CD8-positive, alpha-beta memory T cell (primary cell): ENCODE results near the gene MECR. TPM values are rescaled to one million over a fixed set of nuclear protein-coding genes. Genes with fewer than 3 reads are reported as not detected.
A peak's percentile ranks its signal among the peaks of the same experiment; 100 is the strongest.
"Not testable (repeated sequence)": the region's sequence is repeated elsewhere in the genome, so short reads cannot be mapped to it uniquely, and the experiment has no call there.

Experiments
- CTCF ChIA-PET: fragments of 350-600 bp; sonication (Branson Sonifier 250); formaldehyde crosslinking; loops from one replicate; lab custom pipeline; 2021; ENCODE audit warnings: antibody characterized with exemption; lab: Charles Lee
- POLR2A ChIA-PET: fragments of 350-600 bp; sonication (Branson Sonifier 250); formaldehyde crosslinking; loops from one replicate; lab custom pipeline; 2021; ENCODE audit warnings: antibody characterized with exemption; lab: Charles Lee
- DNase-seq, 5 donors: peaks; one replicate each; pipeline versions ENCODE4 v3.0.0 to v3.0.0-alpha.2; 2020 to 2022; ENCODE audit warnings: mixed read lengths in 1 of 5
- H3K27ac ChIP-seq: one replicate; pipeline ENCODE4 v1.7.0; 2013; ENCODE audit warnings: low read depth, mild to moderate bottlenecking, low read length, moderate library complexity
- H3K27me3 ChIP-seq: 2 replicates; pipeline ENCODE4 v1.7.0; 2013; ENCODE audit warnings: low read length, mild to moderate bottlenecking; ENCODE audit not compliant: insufficient read depth, poor library complexity, severe bottlenecking
- H3K36me3 ChIP-seq: 2 replicates; pipeline ENCODE4 v1.7.0; 2013; ENCODE audit warnings: mild to moderate bottlenecking, low read length, moderate library complexity; ENCODE audit not compliant: insufficient read depth
- H3K4me1 ChIP-seq: 2 replicates; pipeline ENCODE4 v1.7.0; 2013; ENCODE audit warnings: mild to moderate bottlenecking, low read length, moderate library complexity; ENCODE audit not compliant: insufficient read depth
- H3K4me3 ChIP-seq: 2 replicates; pipeline ENCODE4 v1.7.0; 2013; ENCODE audit warnings: mild to moderate bottlenecking, low read length
- H3K9me3 ChIP-seq: 2 replicates; pipeline ENCODE4 v1.7.0; 2013; ENCODE audit warnings: mild to moderate bottlenecking, low read length
- H3K27ac Mint-ChIP-seq, 8 donors: one replicate each; pipeline ENCODE4 v1.8.0; 2020 to 2021; ENCODE audit warnings: mixed read lengths in 8 of 8, mild to moderate bottlenecking in 6 of 8, inconsistent platforms in 3 of 8, moderate library complexity in 3 of 8
- H3K27me3 Mint-ChIP-seq, 2 donors: one replicate each; pipeline ENCODE4 v1.8.0; 2020 to 2021; ENCODE audit warnings: mixed read lengths in 2 of 2, mild to moderate bottlenecking in 1 of 2, moderate library complexity in 1 of 2
- H3K36me3 Mint-ChIP-seq, 3 donors: one replicate each; pipeline ENCODE4 v1.8.0; 2020 to 2021; ENCODE audit warnings: mixed read lengths in 3 of 3, inconsistent platforms in 1 of 3, mild to moderate bottlenecking in 1 of 3
- H3K4me1 Mint-ChIP-seq, 3 donors: one replicate each; pipeline ENCODE4 v1.8.0; 2020 to 2021; ENCODE audit warnings: mixed read lengths in 3 of 3, inconsistent platforms in 1 of 3, mild to moderate bottlenecking in 1 of 3
- H3K4me3 Mint-ChIP-seq, 7 donors: one replicate each; pipeline ENCODE4 v1.8.0; 2020 to 2021; ENCODE audit warnings: mixed read lengths in 7 of 7, mild to moderate bottlenecking in 6 of 7, moderate library complexity in 4 of 7, inconsistent platforms in 2 of 7
- H3K9me3 Mint-ChIP-seq, 5 donors: one replicate each; pipeline ENCODE4 v1.8.0; 2020 to 2022; ENCODE audit warnings: mixed read lengths in 5 of 5, mild to moderate bottlenecking in 3 of 5, moderate library complexity in 2 of 5, inconsistent platforms in 1 of 5
- polyA plus RNA-seq: library from polyadenylated mRNA; unstranded; fragments of 300-500 nt; fragmentation: Illumina TruSeq; gene quantifications from one replicate; pipeline ENCODE4 v1.2.3, GENCODE V29; 2021
- total RNA-seq, 2 experiments: library from RNA; stranded (reverse); gene quantifications; one replicate each; pipeline ENCODE4 v1.2.3, GENCODE V29; 2021

Gene MECR
- total and polyA plus RNA-seq, 3 experiments from 2014 or later, result 14.5 to 41.1 (median 33.8) TPM

DNA sequence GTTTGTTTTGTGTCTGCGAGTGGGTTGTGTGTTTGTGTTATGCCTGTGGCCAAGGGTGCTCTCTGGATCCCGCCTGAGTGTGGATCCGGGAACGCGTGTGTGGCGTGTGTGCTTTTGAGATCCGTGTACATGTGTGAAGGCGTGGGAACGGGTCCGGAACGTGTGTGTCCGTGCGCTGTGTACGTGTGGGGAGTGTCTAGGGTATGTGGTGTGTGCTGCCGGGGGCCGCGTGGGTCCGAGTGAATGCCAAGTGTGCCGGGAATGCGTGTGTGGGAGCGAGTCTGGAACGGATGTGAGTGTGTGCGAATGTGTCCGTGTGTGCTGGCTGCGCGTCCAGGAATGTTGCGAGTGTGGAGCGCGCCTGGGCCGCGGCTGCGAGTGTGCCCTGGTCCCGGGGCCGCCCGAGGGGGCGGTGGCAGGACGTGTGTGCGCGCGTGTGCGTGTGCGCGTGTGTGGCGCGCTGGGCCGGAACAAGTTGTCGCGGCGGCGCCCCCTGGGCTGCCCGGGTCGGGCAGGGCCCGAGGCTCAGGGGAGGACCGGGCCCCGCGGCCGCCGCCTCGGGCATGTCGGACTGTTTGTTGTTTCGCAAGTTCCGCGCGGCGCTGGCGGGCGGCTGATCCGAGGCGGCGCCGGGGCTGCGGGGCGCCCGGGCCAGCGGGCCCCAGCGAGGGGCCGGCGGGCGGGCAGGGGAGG lies 6.5 kb upstream of the MECR start:
- no peaks in the 10 kb centered on the region for H3K36me3 ChIP-seq
- ChIA-PET CTCF (interaction anchor here (1.1 kb wide), 1 partner anchor 1143 kb away, joined by 12 read pairs; no protein-coding TSS in a partner anchor), POLR2A (no interaction called here)
- Mint-ChIP-seq H3K36me3 (peaks cover 0 to 1% (median 0%) of the 10 kb centered on the region in 3 donors), H3K4me3 (peak overlapping the region; percentile 78 to 91 (median 82)), H3K27me3 (peaks cover 34 to 47% of the 10 kb centered on the region in 2 donors), H3K27ac (peak overlapping the region in 5 of 8 donors; percentile 24 to 67 (median 57)), H3K9me3 (peaks cover 0 to 2% (median 0%) of the 10 kb centered on the region in 5 donors), H3K4me1 (peaks cover 15 to 24% (median 22%) of the 10 kb centered on the region in 3 donors)
- H3K4me3 ChIP-seq, result peak overlapping the region; percentile 56
- no peak overlapping the region for H3K27ac ChIP-seq
- H3K9me3 ChIP-seq, result no peaks in the 10 kb centered on the region
- H3K27me3 ChIP-seq, result peaks cover 31% of the 10 kb centered on the region
- peaks cover 14% of the 10 kb centered on the region for H3K4me1 ChIP-seq
- peak in 2 of 5 donors; percentile 10 to 15 for DNase-seq

DNA sequence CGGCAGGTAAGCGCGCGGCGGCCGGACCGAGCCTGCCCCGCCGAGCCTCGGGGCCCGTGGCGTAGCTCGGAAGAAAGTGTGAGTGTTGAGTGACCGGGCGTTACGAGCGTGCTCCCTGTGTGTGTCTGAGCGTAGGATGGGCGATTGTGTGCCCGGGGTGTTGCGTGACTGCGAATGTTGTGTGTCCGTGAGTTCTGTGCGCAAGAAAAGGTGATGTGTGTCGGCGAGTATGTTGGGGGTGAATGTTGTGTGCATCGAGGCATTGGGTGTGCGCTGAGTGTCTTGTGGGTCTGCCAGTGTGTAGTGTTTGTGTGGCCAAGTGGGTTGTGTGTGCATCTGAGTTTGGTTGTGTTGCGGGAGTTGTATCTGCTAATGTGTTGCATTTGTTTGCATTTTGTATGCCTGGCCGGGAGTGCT lies 6.0 kb upstream of the MECR start:
- Histone ChIP-seq H3K27me3 (peaks cover 31% of the 10 kb centered on the region), H3K36me3 (no peaks in the 10 kb centered on the region), H3K4me3 (peak overlapping the region; percentile 56), H3K4me1 (peaks cover 14% of the 10 kb centered on the region), H3K9me3 (no peaks in the 10 kb centered on the region), H3K27ac (no peak overlapping the region)
- CTCF ChIA-PET, result interaction anchor here (1.1 to 1.2 kb wide), 2 partner anchors 1144 to 1546 kb away, joined by 4 to 12 read pairs; no protein-coding TSS in a partner anchor
- POLR2A ChIA-PET, result no interaction called here
- peaks cover 0 to 1% (median 0%) of the 10 kb centered on the region in 3 donors for H3K36me3 Mint-ChIP-seq
- peak overlapping the region in 5 of 8 donors; percentile 14 to 67 (median 57) for H3K27ac Mint-ChIP-seq
- peaks cover 34 to 47% of the 10 kb centered on the region in 2 donors for H3K27me3 Mint-ChIP-seq
- DNase-seq, result no peak
- peaks cover 15 to 24% (median 22%) of the 10 kb centered on the region in 3 donors for H3K4me1 Mint-ChIP-seq
- H3K4me3 Mint-ChIP-seq, result peak overlapping the region; percentile 78 to 91 (median 82)
- peaks cover 0 to 2% (median 0%) of the 10 kb centered on the region in 5 donors for H3K9me3 Mint-ChIP-seq

DNA sequence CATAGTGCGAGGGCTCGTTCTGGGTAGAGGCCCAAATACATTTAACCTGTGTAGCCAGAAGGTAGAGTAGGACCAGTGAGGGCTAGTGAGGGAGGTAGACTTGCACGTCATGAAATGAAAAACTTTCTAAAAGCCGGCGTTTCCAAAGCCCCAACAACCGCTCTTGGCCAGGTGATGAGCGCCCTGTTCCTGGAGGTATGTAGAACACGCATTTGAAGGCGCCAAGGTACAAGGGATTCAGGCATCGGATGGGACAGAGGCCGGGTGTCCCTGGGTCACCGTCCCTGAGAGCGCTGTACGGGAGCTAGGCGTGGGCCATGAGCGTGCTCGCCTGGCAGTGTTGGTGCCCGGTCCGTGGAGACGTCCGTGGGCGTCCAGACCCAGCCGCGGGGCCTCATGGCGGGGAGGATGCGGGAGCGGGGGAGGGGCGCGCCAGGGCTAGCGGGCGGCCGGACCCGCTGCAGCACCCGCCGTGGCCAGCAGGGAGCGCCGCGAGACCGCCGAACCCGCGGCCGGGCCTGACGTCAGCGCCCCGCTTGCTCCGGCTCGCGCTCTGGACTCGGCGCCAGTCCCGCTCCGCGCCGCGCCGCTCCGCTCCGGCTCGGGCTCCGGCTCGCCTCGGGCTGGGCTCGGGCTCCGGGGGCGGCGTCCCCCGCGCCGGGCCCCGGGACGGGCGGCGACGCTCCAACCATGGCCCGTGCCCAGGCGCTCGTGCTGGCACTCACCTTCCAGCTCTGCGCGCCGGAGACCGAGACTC lies 5.4 kb upstream of the MECR start, which contains the start of gene PTPRU:
TSS of gene PTPRU (plus strand) at position 568 of the 757 bp plus-strand sequence. CDS start at position 691, 123 bp downstream.
- peak; percentile 72 to 77 (median 77) for DNase-seq
- Histone ChIP-seq H3K9me3 (no peaks in the 10 kb centered on the region), H3K27me3 (peaks cover 31% of the 10 kb centered on the region), H3K4me1 (peaks cover 18% of the 10 kb centered on the region), H3K27ac (no peak within 1 kb of the TSS), H3K36me3 (no peaks in the 10 kb centered on the region), H3K4me3 (peak within 1 kb of the TSS; percentile 56)
- peak within 1 kb of the TSS in 6 of 8 donors; percentile 24 to 67 (median 50) for H3K27ac Mint-ChIP-seq
- H3K4me3 Mint-ChIP-seq, result peak within 1 kb of the TSS; percentile 78 to 91 (median 82)
- peaks cover 0 to 2% (median 0%) of the 10 kb centered on the region in 5 donors for H3K9me3 Mint-ChIP-seq
- peaks cover 0 to 1% (median 0%) of the 10 kb centered on the region in 3 donors for H3K36me3 Mint-ChIP-seq
- ChIA-PET CTCF (interaction anchor here (1.1 to 1.2 kb wide), 2 partner anchors 1144 to 1547 kb away, joined by 4 to 12 read pairs; no protein-coding TSS in a partner anchor), POLR2A (no interaction called here)
- peaks cover 19 to 29% (median 27%) of the 10 kb centered on the region in 3 donors for H3K4me1 Mint-ChIP-seq
- H3K27me3 Mint-ChIP-seq, result peaks cover 34 to 44% of the 10 kb centered on the region in 2 donors

DNA sequence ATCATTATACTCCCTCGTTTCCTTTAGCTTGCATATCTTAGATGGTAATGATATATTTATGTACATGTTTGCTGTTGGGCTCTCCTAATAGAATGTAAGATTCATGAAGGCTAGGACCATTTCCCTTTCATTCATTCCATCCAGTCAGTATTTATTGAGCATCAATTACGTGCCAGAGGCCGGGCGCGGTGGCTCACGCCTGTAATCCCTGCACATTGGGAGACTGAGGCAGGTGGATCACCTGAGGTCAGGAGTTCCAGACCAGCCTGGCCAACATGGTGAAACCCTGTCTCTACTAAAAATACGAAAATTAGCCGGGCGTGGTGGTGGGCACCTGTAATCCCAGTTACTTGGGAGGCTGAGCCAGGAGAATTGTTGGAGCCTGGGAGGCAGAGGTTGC lies 4.1 kb upstream of the MECR start:
- DNase-seq, H3K9me3 Mint-ChIP-seq, H3K36me3 Mint-ChIP-seq, POLR2A ChIA-PET, H3K36me3 ChIP-seq, H3K27ac ChIP-seq, H3K4me3 ChIP-seq, H3K9me3 ChIP-seq: not testable (repeated sequence)
- H3K4me3 Mint-ChIP-seq, result peak overlapping the region in 2 of 7 donors; percentile 23 to 34
- peaks cover 27 to 33% of the 10 kb centered on the region in 2 donors for H3K27me3 Mint-ChIP-seq
- peaks cover 28 to 42% (median 39%) of the 10 kb centered on the region in 3 donors for H3K4me1 Mint-ChIP-seq
- peak overlapping the region in 1 of 8 donors; percentile 16 for H3K27ac Mint-ChIP-seq
- Histone ChIP-seq H3K4me1 (peaks cover 25% of the 10 kb centered on the region), H3K27me3 (peaks cover 31% of the 10 kb centered on the region)
- CTCF ChIA-PET, result interaction anchor here (1.1 to 1.2 kb wide), 2 partner anchors 54 to 1146 kb away, joined by 3 to 5 read pairs; partner anchors contain the start of gene SRSF4

DNA sequence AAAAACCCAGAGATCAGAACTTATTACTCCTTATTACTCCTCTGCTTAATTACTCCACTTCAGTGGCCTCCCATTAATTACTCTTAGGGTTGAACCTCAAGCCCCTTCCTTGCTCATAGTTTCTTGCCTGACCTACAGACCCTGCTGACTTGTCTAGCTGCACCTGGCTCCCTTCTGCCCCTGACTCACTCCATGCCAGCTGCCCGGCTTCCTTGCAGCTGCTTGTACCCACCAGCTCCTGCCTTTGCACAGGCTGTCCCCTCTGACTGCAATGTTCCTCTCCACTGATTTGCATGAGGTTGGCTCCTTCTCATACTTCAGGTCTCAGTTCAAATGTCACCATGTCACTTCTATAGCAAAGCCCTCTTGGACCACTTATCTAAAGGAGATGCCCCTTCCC lies 3.7 kb upstream of the MECR start:
- Histone ChIP-seq H3K4me3 (no peak overlapping the region), H3K27me3 (peaks cover 29% of the 10 kb centered on the region), H3K36me3 (no peaks in the 10 kb centered on the region), H3K27ac (no peak overlapping the region), H3K4me1 (peaks cover 30% of the 10 kb centered on the region), H3K9me3 (no peaks in the 10 kb centered on the region)
- peaks cover 32 to 46% (median 43%) of the 10 kb centered on the region in 3 donors for H3K4me1 Mint-ChIP-seq
- H3K4me3 Mint-ChIP-seq, result peak overlapping the region in 3 of 7 donors; percentile 9 to 34 (median 23)
- H3K36me3 Mint-ChIP-seq, result peaks cover 0 to 4% (median 1%) of the 10 kb centered on the region in 3 donors
- no peak for DNase-seq
- peaks cover 24 to 29% of the 10 kb centered on the region in 2 donors for H3K27me3 Mint-ChIP-seq
- ChIA-PET POLR2A (interaction anchor here (0.6 kb wide), 1 partner anchor 53 kb away, joined by 3 read pairs; the partner anchor contains the start of gene SRSF4), CTCF (interaction anchor here (1.1 to 1.2 kb wide), 2 partner anchors 53 to 1146 kb away, joined by 3 to 5 read pairs; partner anchors contain the start of gene SRSF4)
- H3K9me3 Mint-ChIP-seq, result peaks cover 0 to 2% (median 0%) of the 10 kb centered on the region in 5 donors
- peak overlapping the region in 1 of 8 donors; percentile 16 for H3K27ac Mint-ChIP-seq

DNA sequence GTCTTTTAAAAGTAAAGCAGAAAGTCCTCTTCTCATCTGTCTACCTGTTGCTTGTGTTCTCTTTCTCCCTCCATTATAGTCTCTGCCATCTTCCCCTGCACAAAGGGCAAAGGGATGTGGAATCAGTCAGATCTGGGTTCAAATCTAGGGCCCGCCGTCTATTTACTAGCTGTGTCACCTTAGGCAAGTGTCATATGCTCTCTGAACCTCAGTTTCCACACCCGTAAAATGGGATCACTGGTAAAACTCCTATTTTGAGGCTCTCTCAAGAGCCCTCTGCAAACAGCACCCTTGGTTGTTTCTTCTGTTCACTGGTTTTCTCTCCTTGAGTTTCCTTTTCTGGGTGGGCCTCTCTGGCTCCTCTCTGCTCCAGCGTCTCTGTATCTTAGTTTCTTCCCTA lies 3.0 kb upstream of the MECR start:
- Histone ChIP-seq H3K27ac (no peak overlapping the region), H3K27me3 (peaks cover 21% of the 10 kb centered on the region), H3K9me3 (no peaks in the 10 kb centered on the region), H3K4me1 (peaks cover 30% of the 10 kb centered on the region), H3K4me3 (no peak overlapping the region), H3K36me3 (no peaks in the 10 kb centered on the region)
- Mint-ChIP-seq H3K27ac (peak overlapping the region in 2 of 8 donors; percentile 7 to 16), H3K4me1 (peaks cover 30 to 43% (median 42%) of the 10 kb centered on the region in 3 donors), H3K4me3 (peak overlapping the region in 1 of 7 donors; percentile 5), H3K9me3 (peaks cover 0 to 2% (median 0%) of the 10 kb centered on the region in 5 donors), H3K27me3 (peaks cover 19 to 21% of the 10 kb centered on the region in 2 donors), H3K36me3 (peaks cover 0 to 4% (median 1%) of the 10 kb centered on the region in 3 donors)
- ChIA-PET CTCF (interaction anchor here (1.0 kb wide), 1 partner anchor 1147 kb away, joined by 4 read pairs; no protein-coding TSS in a partner anchor), POLR2A (interaction anchor here (0.6 kb wide), 1 partner anchor 52 kb away, joined by 3 read pairs; the partner anchor contains the start of gene SRSF4)
- no peak for DNase-seq

DNA sequence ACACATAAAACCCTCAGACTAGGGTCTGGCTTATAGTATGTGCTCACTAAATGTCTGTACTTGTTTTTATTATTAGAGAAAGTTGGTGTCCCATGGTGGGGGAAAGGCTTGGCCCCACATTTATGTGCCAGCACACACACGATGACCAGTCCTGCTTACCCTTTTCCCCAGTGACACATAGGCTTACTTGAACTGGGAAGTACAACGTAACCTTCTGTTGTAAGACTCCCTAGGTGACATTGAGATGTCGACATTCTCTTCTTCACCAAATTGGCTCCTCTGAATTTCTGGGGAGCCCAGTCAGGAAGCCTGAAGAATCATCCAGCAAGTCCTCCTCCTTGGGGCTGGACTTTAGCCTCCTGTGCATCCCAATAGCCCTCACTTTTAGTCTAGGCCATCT lies 1.7 kb upstream of the MECR start:
- Mint-ChIP-seq H3K27me3 (peaks cover 11 to 14% of the 10 kb centered on the region in 2 donors), H3K36me3 (peaks cover 0 to 4% (median 1%) of the 10 kb centered on the region in 3 donors), H3K4me3 (peak overlapping the region in 1 of 7 donors; percentile 60), H3K4me1 (peaks cover 26 to 36% (median 35%) of the 10 kb centered on the region in 3 donors), H3K27ac (peak overlapping the region in 4 of 8 donors; percentile 21 to 96 (median 60)), H3K9me3 (peaks cover 0 to 2% (median 0%) of the 10 kb centered on the region in 5 donors)
- Histone ChIP-seq H3K27me3 (peaks cover 12% of the 10 kb centered on the region), H3K4me1 (peaks cover 22% of the 10 kb centered on the region), H3K27ac (no peak overlapping the region), H3K36me3 (no peaks in the 10 kb centered on the region), H3K4me3 (no peak overlapping the region), H3K9me3 (no peaks in the 10 kb centered on the region)
- CTCF ChIA-PET, result no interaction called here
- POLR2A ChIA-PET, result no interaction called here
- no peak for DNase-seq
